MM.1S (cell line): ENCODE results near the gene SNX30.
A peak's percentile ranks its signal among the peaks of the same experiment; 100 is the strongest.
"Not testable (repeated sequence)": the region's sequence is repeated elsewhere in the genome, so short reads cannot be mapped to it uniquely, and the experiment has no call there.

Experiments
- DNase-seq: peaks from one replicate; pipeline ENCODE4 v3.0.0-alpha.2; 2015
- H2AFZ ChIP-seq: fragments of 300-600 bp; sonication (generic); 2 replicates; pipeline ENCODE4 v1.6.0; 2016; ENCODE audit warnings: antibody characterized with exemption, low read length
- H3F3A ChIP-seq: fragments of 300-600 bp; sonication (generic); 2 replicates; pipeline ENCODE4 v1.6.1; 2016; ENCODE audit warnings: mild to moderate bottlenecking, antibody characterized with exemption, low read length, moderate library complexity, mixed read lengths; ENCODE audit not compliant: insufficient read depth
- H3K27ac ChIP-seq: fragments of 300-600 bp; sonication (generic); 2 replicates; pipeline ENCODE4 v1.5.1; 2016; ENCODE audit warnings: mild to moderate bottlenecking, low read length
- H3K27me3 ChIP-seq: fragments of 300-600 bp; sonication (generic); replicated peaks from 2 replicates; pipeline ENCODE4 v1.6.0; 2016; ENCODE audit warnings: low read length; ENCODE audit not compliant: insufficient read depth
- H3K36me3 ChIP-seq: fragments of 300-600 bp; sonication (generic); replicated peaks from 2 replicates; pipeline ENCODE4 v1.6.1; 2016; ENCODE audit warnings: mild to moderate bottlenecking, low read length, mixed read lengths; ENCODE audit not compliant: insufficient read depth
- H3K4me1 ChIP-seq: fragments of 300-600 bp; sonication (generic); 2 replicates; pipeline ENCODE4 v1.6.1; 2016; ENCODE audit warnings: low read length, mixed read lengths
- H3K4me2 ChIP-seq: fragments of 300-600 bp; sonication (generic); 2 replicates; pipeline ENCODE4 v1.6.0; 2016; ENCODE audit warnings: low read depth, low read length
- H3K4me3 ChIP-seq: fragments of 300-600 bp; sonication (generic); 2 replicates; pipeline ENCODE4 v1.5.1; 2016; ENCODE audit warnings: low read length, mixed read lengths
- H3K79me2 ChIP-seq: fragments of 300-600 bp; sonication (generic); 2 replicates; pipeline ENCODE4 v1.6.1; 2016; ENCODE audit warnings: mixed run types, low read length, mixed read lengths
- H3K9ac ChIP-seq: fragments of 300-600 bp; sonication (generic); 2 replicates; pipeline ENCODE4 v1.6.1; 2016; ENCODE audit warnings: low read length, mixed read lengths
- H3K9me2 ChIP-seq: fragments of 300-600 bp; sonication (generic); replicated peaks from 2 replicates; pipeline ENCODE4 v1.6.1; 2016; ENCODE audit warnings: mild to moderate bottlenecking, low read length, mixed read lengths; ENCODE audit not compliant: insufficient read depth
- H3K9me3 ChIP-seq: fragments of 300-600 bp; sonication (generic); replicated peaks from 2 replicates; pipeline ENCODE4 v1.6.1; 2016; ENCODE audit warnings: mild to moderate bottlenecking, low read length, mixed read lengths; ENCODE audit not compliant: insufficient read depth
- H4K20me1 ChIP-seq: fragments of 300-600 bp; sonication (generic); 2 replicates; pipeline ENCODE4 v1.6.1; 2016; ENCODE audit warnings: mild to moderate bottlenecking, low read length, moderate library complexity, mixed read lengths; ENCODE audit not compliant: insufficient read depth
- CTCF ChIP-seq: fragments of 300-600 bp; sonication (generic); IDR thresholded peaks from 2 replicates; pipeline ENCODE4 v1.5.1; 2016; ENCODE audit warnings: antibody characterized with exemption, low read length, mixed read lengths
- EZH2 ChIP-seq: fragments of 300-600 bp; sonication (generic); optimal IDR thresholded peaks from 2 replicates; pipeline ENCODE3; 2017; ENCODE audit warnings: low read depth, mild to moderate bottlenecking, antibody characterized with exemption, low read length, mixed read lengths
- EZH2phosphoT487 ChIP-seq: fragments of 300-600 bp; sonication (generic); IDR thresholded peaks from 2 replicates; pipeline ENCODE4 v1.6.1; 2018; ENCODE audit warnings: antibody characterized with exemption, low read length

SNX30 gene

DNA sequence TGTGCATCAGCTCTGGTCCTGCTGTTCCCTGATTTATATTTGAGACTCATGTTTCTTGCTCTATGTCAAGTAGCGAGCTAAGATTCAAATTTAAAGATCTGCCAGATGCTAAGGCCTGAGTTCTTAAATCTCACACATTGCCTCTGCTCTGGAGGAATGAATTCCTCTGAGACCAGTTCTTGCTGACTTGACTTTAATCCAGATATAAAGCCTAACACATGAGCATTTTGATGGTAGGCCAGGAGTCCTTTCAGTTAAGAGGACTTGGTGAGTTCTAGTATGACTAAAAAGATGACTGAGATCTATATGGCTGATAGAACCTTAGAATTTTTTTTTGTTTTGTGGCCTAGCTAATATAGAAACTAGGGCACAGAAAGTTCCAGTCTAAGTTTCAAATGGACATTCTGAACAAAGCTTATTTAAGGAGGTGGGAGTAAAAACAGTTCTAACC lies 31.3 kb upstream of the SNX30 start:
- no peaks in the 10 kb centered on the region for H3K9me2 ChIP-seq
- H3K4me2 ChIP-seq = no peak overlapping the region
- no peak overlapping the region for H3K4me3 ChIP-seq
- no peaks in the 10 kb centered on the region for H3K36me3 ChIP-seq
- no peaks in the 10 kb centered on the region for H3K27me3 ChIP-seq
- no peak overlapping the region for H3K9ac ChIP-seq
- no peak for TF ChIP-seq CTCF
- TF ChIP-seq EZH2phosphoT487 = no peak
- TF ChIP-seq EZH2 = no peak
- H3K9me3 ChIP-seq = no peaks in the 10 kb centered on the region
- no peak overlapping the region for H2AFZ ChIP-seq
- no peak for DNase-seq
- peaks cover 13% of the 10 kb centered on the region for H3F3A ChIP-seq
- no peaks in the 10 kb centered on the region for H4K20me1 ChIP-seq
- no peak overlapping the region for H3K27ac ChIP-seq
- peaks cover 13% of the 10 kb centered on the region for H3K4me1 ChIP-seq
- H3K79me2 ChIP-seq = peaks cover 26% of the 10 kb centered on the region

DNA sequence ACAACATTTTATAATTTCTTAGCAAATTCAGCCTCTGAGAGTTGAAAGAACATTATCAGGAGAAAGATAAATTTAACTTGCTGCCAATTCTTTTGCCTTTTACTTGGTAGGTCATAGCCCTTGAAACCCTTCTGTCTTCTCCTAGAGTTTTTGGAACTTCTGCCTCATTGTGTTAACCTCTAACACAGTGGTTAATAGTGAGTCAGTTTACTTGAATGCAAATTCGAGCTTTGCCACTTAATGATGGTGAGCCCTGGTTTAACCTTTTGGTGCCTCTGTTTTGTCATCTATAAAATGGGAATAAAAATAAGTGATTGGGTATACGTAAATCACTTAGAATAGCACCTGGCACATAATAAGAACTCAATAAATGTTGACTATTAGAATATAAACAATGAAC lies 30.9 kb upstream of the SNX30 start:
- Histone ChIP-seq H3K79me2 (peaks cover 25% of the 10 kb centered on the region), H2AFZ (no peak overlapping the region), H3F3A (peaks cover 13% of the 10 kb centered on the region), H3K4me2 (no peak overlapping the region), H3K9ac (no peak overlapping the region), H3K27me3 (no peaks in the 10 kb centered on the region), H3K36me3 (no peaks in the 10 kb centered on the region), H4K20me1 (no peaks in the 10 kb centered on the region), H3K9me2 (no peaks in the 10 kb centered on the region), H3K27ac (no peak overlapping the region), H3K4me1 (peaks cover 13% of the 10 kb centered on the region), H3K9me3 (no peaks in the 10 kb centered on the region), H3K4me3 (no peak overlapping the region)
- no peak for DNase-seq
- TF ChIP-seq EZH2 (no peak), EZH2phosphoT487 (no peak), CTCF (no peak)

- H3K27ac ChIP-seq = no peak overlapping the region
- peaks cover 20% of the 10 kb centered on the region for H3K79me2 ChIP-seq
- no peaks in the 10 kb centered on the region for H4K20me1 ChIP-seq
- no peak for TF ChIP-seq CTCF
- no peaks in the 10 kb centered on the region for H3K9me3 ChIP-seq
- H3K9me2 ChIP-seq = no peaks in the 10 kb centered on the region
- H2AFZ ChIP-seq = no peak overlapping the region
- H3K4me3 ChIP-seq = no peak overlapping the region
- no peak overlapping the region for H3K9ac ChIP-seq
- H3K36me3 ChIP-seq = no peaks in the 10 kb centered on the region
- peaks cover 13% of the 10 kb centered on the region for H3K4me1 ChIP-seq
- H3K4me2 ChIP-seq = no peak overlapping the region
- DNase-seq = peak; percentile 37
- peaks cover 13% of the 10 kb centered on the region for H3F3A ChIP-seq
- H3K27me3 ChIP-seq = no peaks in the 10 kb centered on the region
Measured at GRCh38 chr9:112720113-112720780, 30.3 kb upstream of the SNX30 start.

GRCh38 chr9:112722749-112723148 lies 27.8 kb upstream of the SNX30 start:
- H3K79me2 ChIP-seq, H3K9me2 ChIP-seq, H3K36me3 ChIP-seq, H3K9me3 ChIP-seq, H3K9ac ChIP-seq, H4K20me1 ChIP-seq, H3F3A ChIP-seq, H3K4me2 ChIP-seq, H3K27me3 ChIP-seq, H3K27ac ChIP-seq, H2AFZ ChIP-seq, DNase-seq, H3K4me3 ChIP-seq: not testable (repeated sequence)
- peaks cover 13% of the 10 kb centered on the region for H3K4me1 ChIP-seq
